DMS53 (cell line): Measurements from ENCODE around the gene CNDP1.

Experiments
- DNase-seq: peaks from one replicate; lab custom pipeline; 2025; lab: John Stamatoyannopoulos, UW

The CNDP1 gene

DNA sequence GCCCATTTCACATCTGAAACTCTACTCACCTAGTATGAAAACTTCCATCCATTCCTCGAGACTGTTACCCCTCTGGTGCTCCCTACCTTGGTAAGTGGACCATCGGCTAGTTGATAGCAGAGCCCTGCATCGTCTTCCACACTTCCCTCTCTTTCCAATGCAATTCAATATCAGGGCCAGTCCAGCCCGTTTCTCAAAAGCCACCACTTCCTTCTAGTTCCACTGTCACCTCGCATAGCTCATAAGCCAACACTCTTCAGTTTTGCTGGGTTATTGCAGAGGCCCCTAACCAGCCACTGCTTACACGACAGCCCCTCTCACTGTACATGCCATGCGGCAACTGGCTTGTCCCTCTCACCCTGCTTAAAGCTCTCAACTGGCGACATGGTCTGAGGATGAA, 53.1 kb downstream of the CNDP1 start:
- no peak for DNase-seq

DNA sequence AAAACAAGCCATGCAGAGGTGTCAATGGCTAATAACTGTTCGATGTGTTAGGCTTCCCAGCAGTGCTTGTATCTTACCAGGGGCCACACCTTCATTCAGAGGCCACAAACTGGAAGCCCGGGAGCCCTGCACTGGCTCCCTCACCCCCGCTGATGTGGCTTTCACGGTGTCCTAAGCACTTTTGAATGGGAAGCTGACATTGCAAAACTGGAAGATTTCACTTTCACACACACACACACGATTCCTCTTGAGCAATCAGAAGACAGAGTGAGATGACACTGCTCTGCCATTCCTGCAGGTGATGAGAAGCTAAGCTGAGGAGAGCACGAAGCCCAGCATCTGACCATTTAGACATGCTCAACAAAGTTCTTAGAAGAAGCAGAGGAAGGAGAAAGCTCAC, 54.7 kb downstream of the CNDP1 start:
- DNase-seq = no peak

DNA sequence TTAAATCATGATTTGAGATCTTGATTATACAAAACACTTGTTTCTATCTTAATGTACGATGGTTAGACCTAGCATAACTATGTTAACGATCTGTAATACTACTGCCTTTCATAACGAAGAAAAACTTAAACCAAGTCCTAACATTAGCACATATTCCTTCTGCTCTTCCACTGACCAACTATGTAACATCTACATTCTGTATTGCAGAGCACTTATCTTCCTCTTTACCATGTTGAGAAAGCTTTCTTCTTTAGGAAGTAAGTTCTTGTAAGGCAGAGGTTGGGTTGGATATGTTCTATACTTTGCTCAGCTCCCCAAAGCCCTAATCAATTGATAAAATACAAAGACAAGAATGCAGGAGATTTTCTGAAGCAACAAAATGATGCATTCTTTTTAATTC, 55.5 kb downstream of the CNDP1 start:
- DNase-seq = no peak

DNA sequence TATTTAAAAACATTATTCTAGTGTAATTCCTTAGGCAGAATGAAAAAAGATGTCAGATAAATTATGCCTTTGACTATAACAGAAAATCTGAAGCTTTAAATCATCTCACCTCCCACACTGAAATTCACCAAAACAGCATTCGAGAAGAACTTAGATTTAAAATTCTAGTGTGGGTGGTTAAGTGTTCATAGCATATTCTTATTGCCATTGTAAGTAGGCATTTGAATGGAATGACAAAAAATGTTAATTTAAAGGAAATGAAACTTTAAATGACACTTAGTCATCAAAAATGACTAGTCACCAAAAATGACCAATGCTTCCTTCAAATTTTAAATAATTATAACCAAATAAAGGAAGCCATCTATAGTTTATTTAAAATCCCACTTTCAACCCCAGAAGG, 56.4 kb downstream of the CNDP1 start:
- DNase-seq = no peak

- DNase-seq = no peak
Measured at GRCh38 chr18:74595431-74595830, 61.1 kb downstream of the CNDP1 start.

DNA sequence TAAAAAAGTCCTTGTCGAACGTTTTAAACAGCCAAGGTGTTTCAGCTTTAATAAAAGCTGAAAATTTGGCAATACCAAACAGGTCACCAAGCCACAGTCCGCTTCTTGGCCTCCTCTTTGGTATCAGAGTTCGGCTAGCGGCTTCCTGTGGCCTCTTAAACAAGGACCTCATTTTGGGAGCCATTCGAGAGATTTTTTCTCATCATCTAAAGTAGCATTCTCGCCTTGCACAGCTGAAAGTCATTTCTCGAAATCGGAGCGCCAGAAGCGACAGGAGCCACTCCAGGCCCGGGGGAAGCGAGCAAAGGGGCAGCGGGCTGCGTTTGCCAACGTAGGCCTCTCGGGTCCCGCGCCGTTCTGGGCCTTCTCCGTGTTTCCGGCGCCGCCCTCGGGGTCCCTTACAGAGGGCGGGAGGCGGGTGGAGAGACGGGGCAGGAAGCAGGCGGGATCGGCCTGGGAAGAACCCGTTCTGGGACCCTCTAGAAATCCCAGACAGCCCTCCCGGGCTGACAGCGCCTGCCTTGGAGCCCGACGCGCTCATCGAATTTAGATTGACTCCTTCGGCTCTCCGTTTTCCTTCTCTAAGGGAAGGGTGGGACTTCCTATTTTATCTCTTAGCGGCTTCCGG, 62.8 kb downstream of the CNDP1 start:
- DNase-seq = peak; percentile 96

DNA sequence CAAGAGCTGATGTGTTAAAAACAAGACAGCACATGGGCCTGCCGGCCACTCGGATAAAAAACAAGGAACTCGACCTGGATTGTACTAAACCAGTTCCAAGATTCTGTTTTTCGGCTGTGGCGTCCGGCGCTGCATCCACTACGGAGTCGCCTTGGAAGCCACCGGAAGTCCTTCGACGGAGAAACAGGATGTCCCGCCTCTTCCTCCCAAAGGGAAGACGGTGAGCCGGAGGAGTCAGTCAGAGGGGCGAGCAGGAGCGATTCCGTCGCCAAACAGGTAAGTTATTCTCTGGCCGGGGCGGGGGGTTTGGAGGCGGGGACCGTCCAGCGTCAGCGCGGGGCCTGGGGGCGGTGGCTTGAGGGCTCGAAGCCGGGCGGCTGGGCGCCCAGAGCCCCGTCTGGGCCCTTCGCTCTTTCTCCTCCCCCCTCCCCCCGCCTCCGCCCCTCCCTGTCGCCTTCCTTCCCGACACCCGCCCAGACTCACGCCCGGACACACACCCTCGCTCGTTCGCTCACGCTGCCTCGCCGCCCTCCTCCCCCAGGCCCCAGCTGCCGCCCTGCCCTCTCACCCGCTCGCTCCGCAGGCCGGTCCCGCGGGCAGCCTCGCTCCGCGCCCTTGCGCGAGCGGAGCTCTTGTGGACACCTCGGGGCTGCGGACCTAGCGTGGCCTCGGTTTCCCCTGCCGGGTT, 63.5 kb downstream of the CNDP1 start, which contains the start of gene ZNF407:
ZNF407 (plus strand) TSS at position 209 of the 688 bp plus-strand sequence. CDS start 33,150 bp downstream, outside the sequence.
- peak; percentile 99 for DNase-seq

- peak; percentile 81 for DNase-seq
Measured at GRCh38 chr18:74598350-74599001, 64.2 kb downstream of the CNDP1 start.

GRCh38 chr18:74604361-74604760, 70.1 kb downstream of the CNDP1 start:
- no peak for DNase-seq

GRCh38 chr18:74604774-74605173, 70.5 kb downstream of the CNDP1 start:
- no peak for DNase-seq

GRCh38 chr18:74608681-74609080, 74.4 kb downstream of the CNDP1 start:
- no peak for DNase-seq

DNA sequence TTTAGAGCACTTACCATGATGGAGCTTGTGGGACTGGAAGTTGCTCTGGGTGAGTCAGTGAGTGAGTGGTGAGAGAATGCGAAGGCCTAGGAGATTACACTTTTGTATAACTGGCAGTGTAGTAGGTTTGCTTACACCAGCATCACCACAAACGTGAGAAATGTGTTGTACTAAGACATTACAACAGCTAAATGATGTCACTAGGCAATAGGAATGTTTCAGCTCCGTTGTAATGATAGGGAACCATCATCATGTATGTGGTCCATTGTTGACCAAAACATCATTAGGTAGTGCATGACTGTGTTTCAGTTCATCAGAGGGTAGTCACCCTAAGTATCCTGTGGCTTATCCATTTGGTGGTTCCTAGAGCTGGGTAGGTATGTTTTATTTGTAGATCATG, 75.2 kb downstream of the CNDP1 start:
- no peak for DNase-seq

DNA sequence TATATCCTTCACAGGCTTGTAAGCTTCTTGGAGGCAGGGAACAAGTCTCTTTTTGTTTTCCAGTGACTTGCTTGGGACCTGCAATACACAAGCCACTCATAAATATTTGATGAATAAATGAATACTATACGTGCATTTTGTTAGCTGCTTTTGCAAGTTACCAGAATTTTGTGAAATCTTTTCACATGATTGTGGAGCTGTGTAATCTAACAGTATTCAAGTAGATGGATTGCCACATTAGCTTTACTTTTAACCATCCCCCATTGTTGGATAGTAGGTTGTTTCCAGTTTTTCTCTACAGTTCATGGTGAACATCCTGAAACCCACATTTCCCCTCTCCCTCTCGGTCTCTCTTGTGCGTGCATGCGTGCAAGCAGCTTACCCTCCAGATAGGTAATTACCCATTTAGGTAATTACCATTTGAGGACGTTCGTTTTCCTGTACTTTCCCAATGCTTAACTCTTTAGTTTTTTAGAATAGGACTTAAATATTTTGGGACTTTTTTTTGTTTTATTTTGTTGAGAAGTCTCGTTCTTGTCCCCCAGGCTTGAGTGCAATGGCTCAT, 75.8 kb downstream of the CNDP1 start:
- DNase-seq = no peak

DNA sequence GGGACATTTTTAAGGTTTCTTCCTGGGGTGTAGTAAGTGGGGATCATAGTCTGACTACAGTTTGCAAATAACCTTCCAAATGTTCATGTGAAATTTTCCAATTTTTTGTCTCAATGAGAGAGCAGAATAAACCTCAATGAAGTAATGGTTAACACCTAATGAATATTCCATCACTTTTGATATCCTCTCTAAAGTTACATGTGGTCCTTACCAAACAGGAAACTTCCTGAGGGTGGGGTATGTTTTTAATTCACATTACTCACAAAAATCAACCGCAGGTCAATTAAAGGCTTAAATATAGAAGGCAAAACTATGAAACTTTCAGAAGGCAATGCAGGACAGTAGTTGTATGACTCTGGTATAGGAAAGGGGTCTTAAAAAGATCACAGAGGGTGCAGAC, 76.6 kb downstream of the CNDP1 start:
- no peak for DNase-seq

DNA sequence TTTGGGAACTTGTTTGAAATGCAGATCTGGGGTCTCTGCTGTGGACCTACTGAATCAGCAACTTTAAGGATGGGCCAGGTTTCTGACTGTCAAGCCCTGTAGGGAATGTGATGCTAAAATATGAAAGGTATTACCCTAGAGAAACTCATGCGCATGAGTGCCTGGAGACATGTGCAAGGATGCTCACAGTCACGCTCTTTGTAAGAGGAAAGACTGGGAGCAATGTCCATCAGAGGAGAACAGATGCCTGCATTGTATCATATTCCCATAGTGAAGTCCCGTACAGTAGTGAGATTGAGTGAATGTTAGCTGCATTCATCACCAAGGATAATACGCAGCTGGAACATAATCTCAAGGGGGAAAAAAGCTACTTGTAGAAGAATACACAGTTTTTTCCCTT, 77.5 kb downstream of the CNDP1 start:
- no peak for DNase-seq

DNA sequence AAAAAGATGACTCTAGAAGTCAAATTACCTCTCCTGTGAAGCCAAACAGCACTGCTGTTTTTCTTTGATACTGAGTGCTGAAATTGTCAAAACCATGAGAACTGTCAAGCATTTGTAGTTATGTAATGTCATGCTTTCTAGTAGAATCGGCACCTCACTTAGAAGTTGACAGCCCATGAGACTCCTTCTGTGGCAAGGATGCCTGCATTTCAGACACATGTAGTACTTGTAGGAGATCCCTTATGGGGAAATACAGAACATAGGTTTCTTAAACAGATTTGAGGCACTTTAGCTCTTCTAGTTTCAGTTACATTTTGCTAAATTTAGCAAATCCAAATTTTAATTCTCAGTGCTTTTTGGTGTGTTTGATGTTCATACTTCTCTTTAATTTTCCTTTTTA, 79.1 kb downstream of the CNDP1 start:
- no peak for DNase-seq

- no peak for DNase-seq
Measured at GRCh38 chr18:74616494-74616893, 82.2 kb downstream of the CNDP1 start.

DNA sequence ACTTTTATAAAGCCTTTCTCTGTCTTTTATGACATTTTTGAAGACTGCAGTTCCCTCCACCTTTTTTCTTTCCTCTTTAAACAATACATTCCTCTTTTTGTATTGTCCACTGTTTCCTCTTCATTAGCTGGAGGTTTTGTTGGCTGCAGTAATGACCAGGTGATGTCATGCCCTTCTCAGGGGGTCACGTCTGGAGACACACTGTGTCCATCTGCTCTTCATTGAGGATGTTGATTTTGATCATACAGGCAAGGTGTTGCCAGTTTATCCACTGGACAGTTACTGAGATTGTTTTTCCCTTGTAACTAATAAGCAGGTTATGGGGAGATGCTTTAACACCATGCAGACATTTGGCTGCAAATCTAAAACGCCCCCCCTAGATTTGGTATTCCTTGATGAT, 83.2 kb downstream of the CNDP1 start:
- DNase-seq = no peak

GRCh38 chr18:74622072-74622471, 87.8 kb downstream of the CNDP1 start:
- no peak for DNase-seq

DNA sequence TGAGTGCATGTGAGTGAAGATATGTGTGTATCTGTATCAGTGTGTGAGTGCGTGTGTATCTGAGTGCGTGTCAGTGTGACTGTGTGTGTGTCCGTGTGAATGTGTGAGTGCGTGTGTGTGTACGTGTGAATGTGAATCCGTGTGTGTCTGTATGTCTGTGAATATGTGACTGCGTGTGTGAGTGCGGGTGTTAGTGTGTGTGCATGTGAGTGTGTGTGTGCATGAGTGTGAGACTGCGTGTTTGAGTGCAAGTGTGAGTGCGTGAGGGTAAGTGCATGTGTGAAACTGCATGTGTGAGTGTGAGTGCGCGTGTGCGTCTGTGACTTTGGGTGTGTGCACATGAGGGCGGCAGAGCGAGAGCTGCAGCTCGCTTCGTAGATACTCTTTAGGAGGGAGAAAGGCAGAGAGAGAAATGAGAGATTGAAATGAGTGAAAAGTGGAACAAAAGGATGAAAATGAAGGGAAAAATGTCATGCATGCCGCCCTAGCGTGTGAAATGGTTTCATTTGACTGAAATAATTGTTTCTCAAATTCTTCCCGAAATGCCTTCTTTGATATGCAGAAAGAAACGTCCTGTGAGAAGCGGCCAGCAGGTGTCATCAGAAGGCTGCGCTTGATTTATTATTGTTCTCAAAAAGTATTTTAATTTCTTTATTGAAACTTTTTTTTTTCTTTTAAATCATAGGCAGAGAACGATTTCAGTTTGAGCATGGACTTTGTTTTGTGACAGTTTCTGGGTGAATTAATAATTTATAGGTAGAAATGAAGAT, 88.9 kb downstream of the CNDP1 start:
- peak; percentile 31 for DNase-seq

DNA sequence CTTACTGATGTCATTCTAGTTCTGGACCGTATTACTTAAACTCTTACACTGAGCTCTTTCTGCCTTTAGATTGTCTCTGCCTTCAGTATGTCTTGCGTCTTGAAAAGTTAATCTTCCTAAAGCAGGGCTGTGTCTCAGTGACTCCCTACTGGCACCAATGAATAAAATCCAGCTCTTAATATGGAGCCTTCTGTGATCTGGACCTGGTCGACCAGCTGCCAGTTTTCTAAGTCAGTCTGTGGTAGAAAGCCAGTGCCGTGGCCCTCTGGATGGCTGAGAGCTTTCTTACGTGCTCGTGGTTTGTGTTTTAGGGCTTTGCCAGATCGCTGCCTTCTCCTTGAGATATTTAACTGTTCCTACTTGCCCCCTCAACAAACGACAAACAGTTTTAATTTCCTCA, 90.2 kb downstream of the CNDP1 start:
- no peak for DNase-seq

- no peak for DNase-seq
Measured at GRCh38 chr18:74625157-74625556, 90.9 kb downstream of the CNDP1 start.
